IMR-90 (cell line): ENCODE data around the gene GOLGA6C. TPM values are rescaled to one million over a fixed set of nuclear protein-coding genes. Genes with fewer than 3 reads are reported as not detected.

Source experiments
- ATAC-seq: fragments of 200-7000 bp; cut with Tn5 transposase; 2 replicates; pipeline ENCODE4 v1.9.1; 2020; ENCODE audit warnings: low read depth, mild to moderate bottlenecking, moderate library complexity
- BruUV-seq: library from RNA; stranded (reverse); fragments of 400-500 nt; replicated peaks from 2 replicates; lab custom pipeline; 2021; lab: Mats Ljungman, UMichigan
- CTCF ChIA-PET: fragments of 300-600 bp; formaldehyde crosslinking; extraction: SDS; loops from one replicate; lab custom pipeline; 2021; ENCODE audit warnings: antibody characterized with exemption; lab: Yijun Ruan, JAX
- POLR2A ChIA-PET: fragments of 300-600 bp; sonication (Branson Sonifier 250); formaldehyde crosslinking; loops from one replicate; lab custom pipeline; 2022; ENCODE audit warnings: antibody characterized with exemption; ENCODE audit not compliant: unreplicated experiment; lab: Charles Lee
- DNase-seq: peaks from one replicate; pipeline ENCODE4 v3.0.0; 2013
- H2AFZ ChIP-seq: replicated peaks from 2 replicates; pipeline ENCODE3; 2013; ENCODE audit warnings: low read length, mild to moderate bottlenecking; ENCODE audit not compliant: poor library complexity
- H2AK5ac ChIP-seq: 2 replicates; pipeline ENCODE4 v1.6.1; 2013; ENCODE audit warnings: low read depth, low read length, inconsistent platforms
- H2AK9ac ChIP-seq: replicated peaks from 2 replicates; pipeline ENCODE3; 2013; ENCODE audit warnings: mild to moderate bottlenecking, low read depth, low read length, moderate library complexity; ENCODE audit not compliant: poor library complexity
- H2BK120ac ChIP-seq: 2 replicates; pipeline ENCODE4 v1.6.1; 2013; ENCODE audit warnings: low read depth, low read length, inconsistent platforms
- H2BK15ac ChIP-seq: 3 replicates; pipeline ENCODE4 v1.6.1; 2013; ENCODE audit warnings: low read depth, low read length, inconsistent platforms
- H2BK20ac ChIP-seq: 2 replicates; pipeline ENCODE4 v1.6.1; 2013; ENCODE audit warnings: low read depth, mild to moderate bottlenecking, inconsistent platforms, low read length, moderate library complexity
- H2BK5ac ChIP-seq: 2 replicates; pipeline ENCODE4 v1.6.1; 2013; ENCODE audit warnings: mild to moderate bottlenecking, low read depth, low read length, inconsistent platforms; ENCODE audit not compliant: poor library complexity, severe bottlenecking
- H3K14ac ChIP-seq: replicated peaks from 2 replicates; pipeline ENCODE4 v1.6.1; 2013; ENCODE audit warnings: low read depth, low read length, inconsistent platforms
- H3K18ac ChIP-seq: 2 replicates; pipeline ENCODE4 v1.6.1; 2013; ENCODE audit warnings: low read depth, low read length, control low read depth
- H3K23ac ChIP-seq: 2 replicates; pipeline ENCODE4 v1.6.1; 2013; ENCODE audit warnings: low read depth, low read length, inconsistent platforms
- H3K27ac ChIP-seq: 2 replicates; pipeline ENCODE4 v1.5.1; 2013; ENCODE audit warnings: mild to moderate bottlenecking, control low read depth, low read length; ENCODE audit not compliant: insufficient read depth
- H3K27me3 ChIP-seq: 2 replicates; pipeline ENCODE4 v1.6.1; 2013; ENCODE audit warnings: low read length; ENCODE audit not compliant: control insufficient read depth, insufficient read depth
- H3K36me3 ChIP-seq: 2 replicates; pipeline ENCODE4 v1.6.1; 2013; ENCODE audit warnings: low read length, mixed read lengths; ENCODE audit not compliant: control insufficient read depth, insufficient read depth
- H3K4ac ChIP-seq: 2 replicates; pipeline ENCODE4 v1.6.1; 2013; ENCODE audit warnings: low read depth, low read length, inconsistent platforms
- H3K4me1 ChIP-seq: 2 replicates; pipeline ENCODE4 v1.6.1; 2013; ENCODE audit warnings: low read length, mixed read lengths; ENCODE audit not compliant: control insufficient read depth, insufficient read depth
- H3K4me2 ChIP-seq: 2 replicates; pipeline ENCODE4 v1.6.1; 2013; ENCODE audit warnings: low read depth, mild to moderate bottlenecking, control low read depth, low read length, moderate library complexity
- H3K4me3 ChIP-seq: 2 replicates; pipeline ENCODE4 v1.5.1; 2013; ENCODE audit warnings: low read depth, mild to moderate bottlenecking, control low read depth, low read length, moderate library complexity; ENCODE audit not compliant: insufficient read depth
- H3K56ac ChIP-seq: 2 replicates; pipeline ENCODE4 v1.6.1; 2013; ENCODE audit warnings: low read length, inconsistent platforms; ENCODE audit not compliant: insufficient read depth; ENCODE audit errors: extremely low read depth
- H3K79me1 ChIP-seq, 2 experiments: 2 replicates each; pipeline ENCODE4 v1.6.1; 2013; ENCODE audit warnings: low read length in 2 of 2, inconsistent platforms in 1 of 2, low read depth in 1 of 2
- H3K9ac ChIP-seq: 2 replicates; pipeline ENCODE4 v1.6.1; 2013; ENCODE audit warnings: low read depth, low read length, control low read depth
- H3K9me1 ChIP-seq: 2 replicates; pipeline ENCODE4 v1.6.1; 2013; ENCODE audit warnings: low read length, inconsistent platforms; ENCODE audit not compliant: insufficient read depth
- H3K9me3 ChIP-seq: 2 replicates; pipeline ENCODE4 v1.6.1; 2013; ENCODE audit warnings: low read length; ENCODE audit not compliant: control insufficient read depth, insufficient read depth
- H4K20me1 ChIP-seq: 2 replicates; pipeline ENCODE4 v1.6.1; 2013; ENCODE audit warnings: low read length, inconsistent platforms; ENCODE audit not compliant: insufficient read depth
- H4K5ac ChIP-seq: 2 replicates; pipeline ENCODE4 v1.6.1; 2013; ENCODE audit warnings: mild to moderate bottlenecking, low read depth, low read length, control low read depth
- H4K8ac ChIP-seq, 2 experiments: 2 replicates each; pipeline ENCODE4 v1.6.1; 2013; ENCODE audit warnings: low read depth in 2 of 2, low read length in 2 of 2, control low read depth in 1 of 2, inconsistent platforms in 1 of 2
- H4K91ac ChIP-seq: 2 replicates; pipeline ENCODE4 v1.6.1; 2013; ENCODE audit warnings: low read depth, low read length, inconsistent platforms; ENCODE audit not compliant: insufficient read depth
- BHLHE40 ChIP-seq: fragments of 150-350 bp; IDR thresholded peaks from 2 replicates; pipeline ENCODE4 v1.6.1; 2016; ENCODE audit warnings: mild to moderate bottlenecking, low read depth, low read length
- MXI1 ChIP-seq: IDR thresholded peaks from 2 replicates; pipeline ENCODE4 v1.6.1; 2012; ENCODE audit warnings: low read depth, mild to moderate bottlenecking, low read length, moderate library complexity, borderline replicate concordance
- NFE2L2 ChIP-seq: fragments of 150-350 bp; IDR thresholded peaks from 2 replicates; pipeline ENCODE4 v1.6.1; 2016; ENCODE audit warnings: low read depth, mild to moderate bottlenecking, low read length
- RAD21 ChIP-seq: IDR thresholded peaks from 2 replicates; pipeline ENCODE4 v1.6.1; 2012; ENCODE audit warnings: low read length, improper control_type of control experiment
- WGBS, 2 experiments: methylation state at CpG; one replicate each; pipeline versions ENCODE4 v1.1.5 to v1.1.7; 2013; ENCODE audit warnings: missing lambda C conversion rate in 2 of 2; ENCODE audit not compliant: insufficient read length in 1 of 2; ENCODE audit errors: extremely low coverage in 2 of 2; 5-methylcytosine and 5-hydroxymethylcytosine counted together
- dilution Hi-C: fragments of 300-500 bp; cut with HindIII; formaldehyde crosslinking; loops from one replicate; pipeline ENCODE4 v1.14.3; 2018; ENCODE audit warnings: low sequenced_read_pairs; ENCODE audit not compliant: unreplicated experiment
- in situ Hi-C: fragments of 300-500 bp; cut with MboI; formaldehyde crosslinking; loops from 3 replicates; pipeline ENCODE4 v1.14.3; 2019; ENCODE audit warnings: low sequenced_read_pairs, inconsistent platforms, mixed read lengths
- intact Hi-C: fragments of 100-400 bp; cut with micrococcal nuclease; formaldehyde crosslinking; loops from 2 replicates; pipeline ENCODE4 v1.10.0; 2022
- polyA plus RNA-seq, 3 experiments: library from polyadenylated mRNA; depleted of rRNA; stranded (reverse); fragments of >200 nt; gene quantifications; 2 replicates each; pipeline ENCODE4 v1.2.3, GENCODE V29; 2012; ENCODE audit warnings: low replicate concordance in 1 of 3
- total RNA-seq: library from RNA; depleted of rRNA; stranded (reverse); fragments of >200 nt; gene quantifications from 2 replicates; pipeline ENCODE4 v1.2.3, GENCODE V29; 2012

GOLGA6C gene
- total and polyA plus RNA-seq, 2 of the 4 experiments (the other 2 are of a cell fraction) = not detected

DNA sequence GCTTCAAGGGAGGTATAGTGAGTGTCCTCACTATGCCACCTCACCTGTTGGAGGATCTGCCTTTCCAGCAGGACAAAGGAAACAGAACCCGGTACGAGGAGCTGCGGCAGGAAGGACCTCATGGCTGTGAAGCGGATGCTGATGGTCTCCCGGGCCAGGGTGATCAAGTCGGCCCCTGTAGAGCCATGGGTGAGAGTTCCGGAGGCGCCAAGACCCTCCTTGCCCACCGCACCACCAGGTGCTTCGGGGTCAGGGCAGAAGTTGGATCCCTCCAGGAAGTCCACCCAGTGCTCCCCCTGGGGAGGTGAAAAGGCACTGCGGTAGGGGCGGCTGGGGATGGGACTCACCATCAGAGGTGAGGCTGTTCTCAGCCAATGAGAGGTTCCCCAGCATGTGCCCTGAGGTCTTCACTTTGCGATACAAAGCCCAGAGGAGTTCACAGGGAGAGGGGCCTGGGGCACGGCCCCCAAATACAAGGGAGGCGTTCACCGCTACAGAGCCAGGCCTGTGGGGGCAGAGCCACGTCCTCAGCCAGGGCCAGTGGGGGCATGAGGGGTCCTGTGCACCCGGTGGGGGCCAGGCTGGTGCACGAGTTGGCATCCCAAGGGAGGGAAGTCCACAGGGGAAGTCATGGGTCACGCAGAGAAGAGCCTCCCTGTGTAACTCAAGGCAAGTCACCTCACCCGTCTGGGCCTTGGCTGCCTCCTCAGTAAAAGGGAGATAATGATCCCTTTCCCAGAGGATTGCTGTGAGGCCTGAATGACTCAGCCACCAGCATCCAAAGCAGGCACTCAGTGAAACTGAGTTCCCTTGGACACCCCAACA, 28.7 kb upstream of the GOLGA6C start:
- no peaks in the 10 kb centered on the region for H3K79me1 ChIP-seq
- CTCF ChIA-PET = no interaction called here
- peak; percentile 64 for ATAC-seq
- H3K14ac ChIP-seq = no peak overlapping the region
- no peak overlapping the region for H2BK20ac ChIP-seq
- no peak overlapping the region for H3K18ac ChIP-seq
- intact Hi-C loops (no loop called here), dilution Hi-C loops (no loop called here), in situ Hi-C loops (no loop called here)
- H3K56ac ChIP-seq = no peak overlapping the region
- no peak overlapping the region for H3K23ac ChIP-seq
- no peak overlapping the region for H3K9ac ChIP-seq
- DNase-seq = peak; percentile 22
- H2AK9ac ChIP-seq = no peak overlapping the region
- no peaks in the 10 kb centered on the region for H3K4me1 ChIP-seq
- H3K4me3 ChIP-seq = no peak overlapping the region
- WGBS, 2 experiments = 90% methylated on average over 16 of the region's 21 CpGs; no CpG with 5 or more reads in 1 of the 2 experiments
- POLR2A ChIA-PET = interaction anchor here (0.5 kb wide), 1 partner anchor 237 kb away, joined by 3 read pairs; no protein-coding TSS in a partner anchor
- H3K27me3 ChIP-seq = peaks cover 66% of the 10 kb centered on the region
- TF ChIP-seq NFE2L2 (no peak), MXI1 (no peak), RAD21 (no peak), BHLHE40 (no peak)
- no peaks in the 10 kb centered on the region for H3K9me1 ChIP-seq
- no peaks in the 10 kb centered on the region for H4K20me1 ChIP-seq
- H4K5ac ChIP-seq = no peak overlapping the region
- no peak overlapping the region for H4K91ac ChIP-seq
- no peak overlapping the region for H4K8ac ChIP-seq
- no peak overlapping the region for H2AK5ac ChIP-seq
- no peak overlapping the region for H3K4ac ChIP-seq
- H3K27ac ChIP-seq = no peak overlapping the region
- H3K36me3 ChIP-seq = no peaks in the 10 kb centered on the region
- H2BK15ac ChIP-seq = no peak overlapping the region
- no peak overlapping the region for H2BK120ac ChIP-seq
- no peak overlapping the region for H3K4me2 ChIP-seq
- BruUV-seq = no TSS peak
- no peak overlapping the region for H2AFZ ChIP-seq
- no peaks in the 10 kb centered on the region for H3K9me3 ChIP-seq
- H2BK5ac ChIP-seq = no peak overlapping the region
